22Rv1 (cell line): ENCODE data around the gene CCDC74B.
"Not testable (repeated sequence)": the region's sequence is repeated elsewhere in the genome, so short reads cannot be mapped to it uniquely, and the experiment has no call there.

Source experiments
- CTCF ChIP-seq: fragments of 450-650 bp; IDR thresholded peaks from 2 replicates; pipeline ENCODE4 v1.5.1; 2017; ENCODE audit warnings: mild to moderate bottlenecking
- ZFX ChIP-seq: fragments of 450-650 bp; IDR thresholded peaks from 2 replicates; pipeline ENCODE4 v1.6.1; 2017; ENCODE audit warnings: antibody characterized with exemption, borderline replicate concordance

GRCh38 chr2:130192451-130192850 is 47.5 kb upstream of the CCDC74B start:
- TF ChIP-seq CTCF, ZFX: not testable (repeated sequence)
